IMR-90 (cell line): ENCODE results near the gene ATP1A1. TPM values are rescaled to one million over a fixed set of nuclear protein-coding genes. Genes with fewer than 3 reads are reported as not detected.

Source experiments
- ATAC-seq: fragments of 200-7000 bp; cut with Tn5 transposase; 2 replicates; pipeline ENCODE4 v1.9.1; 2020; ENCODE audit warnings: low read depth, mild to moderate bottlenecking, moderate library complexity
- BruUV-seq: library from RNA; stranded (reverse); fragments of 400-500 nt; replicated peaks from 2 replicates; lab custom pipeline; 2021; lab: Mats Ljungman, UMichigan
- CTCF ChIA-PET: fragments of 300-600 bp; formaldehyde crosslinking; extraction: SDS; loops from one replicate; lab custom pipeline; 2021; ENCODE audit warnings: antibody characterized with exemption; lab: Yijun Ruan, JAX
- POLR2A ChIA-PET: fragments of 300-600 bp; sonication (Branson Sonifier 250); formaldehyde crosslinking; loops from one replicate; lab custom pipeline; 2022; ENCODE audit warnings: antibody characterized with exemption; ENCODE audit not compliant: unreplicated experiment; lab: Charles Lee
- DNase-seq: peaks from one replicate; pipeline ENCODE4 v3.0.0; 2013
- H2AFZ ChIP-seq: replicated peaks from 2 replicates; pipeline ENCODE3; 2013; ENCODE audit warnings: low read length, mild to moderate bottlenecking; ENCODE audit not compliant: poor library complexity
- H2AK5ac ChIP-seq: 2 replicates; pipeline ENCODE4 v1.6.1; 2013; ENCODE audit warnings: low read depth, low read length, inconsistent platforms
- H2AK9ac ChIP-seq: replicated peaks from 2 replicates; pipeline ENCODE3; 2013; ENCODE audit warnings: mild to moderate bottlenecking, low read depth, low read length, moderate library complexity; ENCODE audit not compliant: poor library complexity
- H2BK120ac ChIP-seq: 2 replicates; pipeline ENCODE4 v1.6.1; 2013; ENCODE audit warnings: low read depth, low read length, inconsistent platforms
- H2BK15ac ChIP-seq: 3 replicates; pipeline ENCODE4 v1.6.1; 2013; ENCODE audit warnings: low read depth, low read length, inconsistent platforms
- H2BK20ac ChIP-seq: 2 replicates; pipeline ENCODE4 v1.6.1; 2013; ENCODE audit warnings: low read depth, mild to moderate bottlenecking, inconsistent platforms, low read length, moderate library complexity
- H2BK5ac ChIP-seq: 2 replicates; pipeline ENCODE4 v1.6.1; 2013; ENCODE audit warnings: mild to moderate bottlenecking, low read depth, low read length, inconsistent platforms; ENCODE audit not compliant: poor library complexity, severe bottlenecking
- H3K14ac ChIP-seq: replicated peaks from 2 replicates; pipeline ENCODE4 v1.6.1; 2013; ENCODE audit warnings: low read depth, low read length, inconsistent platforms
- H3K18ac ChIP-seq: 2 replicates; pipeline ENCODE4 v1.6.1; 2013; ENCODE audit warnings: low read depth, low read length, control low read depth
- H3K23ac ChIP-seq: 2 replicates; pipeline ENCODE4 v1.6.1; 2013; ENCODE audit warnings: low read depth, low read length, inconsistent platforms
- H3K27ac ChIP-seq: 2 replicates; pipeline ENCODE4 v1.5.1; 2013; ENCODE audit warnings: mild to moderate bottlenecking, control low read depth, low read length; ENCODE audit not compliant: insufficient read depth
- H3K27me3 ChIP-seq: 2 replicates; pipeline ENCODE4 v1.6.1; 2013; ENCODE audit warnings: low read length; ENCODE audit not compliant: control insufficient read depth, insufficient read depth
- H3K36me3 ChIP-seq: 2 replicates; pipeline ENCODE4 v1.6.1; 2013; ENCODE audit warnings: low read length, mixed read lengths; ENCODE audit not compliant: control insufficient read depth, insufficient read depth
- H3K4ac ChIP-seq: 2 replicates; pipeline ENCODE4 v1.6.1; 2013; ENCODE audit warnings: low read depth, low read length, inconsistent platforms
- H3K4me1 ChIP-seq: 2 replicates; pipeline ENCODE4 v1.6.1; 2013; ENCODE audit warnings: low read length, mixed read lengths; ENCODE audit not compliant: control insufficient read depth, insufficient read depth
- H3K4me2 ChIP-seq: 2 replicates; pipeline ENCODE4 v1.6.1; 2013; ENCODE audit warnings: low read depth, mild to moderate bottlenecking, control low read depth, low read length, moderate library complexity
- H3K4me3 ChIP-seq: 2 replicates; pipeline ENCODE4 v1.5.1; 2013; ENCODE audit warnings: low read depth, mild to moderate bottlenecking, control low read depth, low read length, moderate library complexity; ENCODE audit not compliant: insufficient read depth
- H3K56ac ChIP-seq: 2 replicates; pipeline ENCODE4 v1.6.1; 2013; ENCODE audit warnings: low read length, inconsistent platforms; ENCODE audit not compliant: insufficient read depth; ENCODE audit errors: extremely low read depth
- H3K79me1 ChIP-seq, 2 experiments: 2 replicates each; pipeline ENCODE4 v1.6.1; 2013; ENCODE audit warnings: low read length in 2 of 2, inconsistent platforms in 1 of 2, low read depth in 1 of 2
- H3K9ac ChIP-seq: 2 replicates; pipeline ENCODE4 v1.6.1; 2013; ENCODE audit warnings: low read depth, low read length, control low read depth
- H3K9me1 ChIP-seq: 2 replicates; pipeline ENCODE4 v1.6.1; 2013; ENCODE audit warnings: low read length, inconsistent platforms; ENCODE audit not compliant: insufficient read depth
- H3K9me3 ChIP-seq: 2 replicates; pipeline ENCODE4 v1.6.1; 2013; ENCODE audit warnings: low read length; ENCODE audit not compliant: control insufficient read depth, insufficient read depth
- H4K20me1 ChIP-seq: 2 replicates; pipeline ENCODE4 v1.6.1; 2013; ENCODE audit warnings: low read length, inconsistent platforms; ENCODE audit not compliant: insufficient read depth
- H4K5ac ChIP-seq: 2 replicates; pipeline ENCODE4 v1.6.1; 2013; ENCODE audit warnings: mild to moderate bottlenecking, low read depth, low read length, control low read depth
- H4K8ac ChIP-seq, 2 experiments: 2 replicates each; pipeline ENCODE4 v1.6.1; 2013; ENCODE audit warnings: low read depth in 2 of 2, low read length in 2 of 2, control low read depth in 1 of 2, inconsistent platforms in 1 of 2
- H4K91ac ChIP-seq: 2 replicates; pipeline ENCODE4 v1.6.1; 2013; ENCODE audit warnings: low read depth, low read length, inconsistent platforms; ENCODE audit not compliant: insufficient read depth
- FOS ChIP-seq: fragments of 150-350 bp; IDR thresholded peaks from 2 replicates; pipeline ENCODE4 v1.6.1; 2016; ENCODE audit warnings: low read depth, low read length
- MAZ ChIP-seq: IDR thresholded peaks from 2 replicates; pipeline ENCODE4 v1.6.1; 2012; ENCODE audit warnings: low read depth, mild to moderate bottlenecking, low read length, improper control_type of control experiment, moderate library complexity, borderline replicate concordance
- NFE2L2 ChIP-seq: fragments of 150-350 bp; IDR thresholded peaks from 2 replicates; pipeline ENCODE4 v1.6.1; 2016; ENCODE audit warnings: low read depth, mild to moderate bottlenecking, low read length
- RFX5 ChIP-seq: IDR thresholded peaks from 2 replicates; pipeline ENCODE4 v1.8.0; 2012; ENCODE audit warnings: low read depth, mild to moderate bottlenecking, low read length, moderate library complexity
- SMC3 ChIP-seq: fragments of 150-350 bp; IDR thresholded peaks from 2 replicates; pipeline ENCODE4 v1.6.1; 2016; ENCODE audit warnings: low read depth, mild to moderate bottlenecking, antibody characterized with exemption, low read length, moderate library complexity
- WGBS, 2 experiments: methylation state at CpG; one replicate each; pipeline versions ENCODE4 v1.1.5 to v1.1.7; 2013; ENCODE audit warnings: missing lambda C conversion rate in 2 of 2; ENCODE audit not compliant: insufficient read length in 1 of 2; ENCODE audit errors: extremely low coverage in 2 of 2; 5-methylcytosine and 5-hydroxymethylcytosine counted together
- dilution Hi-C: fragments of 300-500 bp; cut with HindIII; formaldehyde crosslinking; loops from one replicate; pipeline ENCODE4 v1.14.3; 2018; ENCODE audit warnings: low sequenced_read_pairs; ENCODE audit not compliant: unreplicated experiment
- in situ Hi-C: fragments of 300-500 bp; cut with MboI; formaldehyde crosslinking; loops from 3 replicates; pipeline ENCODE4 v1.14.3; 2019; ENCODE audit warnings: low sequenced_read_pairs, inconsistent platforms, mixed read lengths
- intact Hi-C: fragments of 100-400 bp; cut with micrococcal nuclease; formaldehyde crosslinking; loops from 2 replicates; pipeline ENCODE4 v1.10.0; 2022
- polyA plus RNA-seq, 3 experiments: library from polyadenylated mRNA; depleted of rRNA; stranded (reverse); fragments of >200 nt; gene quantifications; 2 replicates each; pipeline ENCODE4 v1.2.3, GENCODE V29; 2012; ENCODE audit warnings: low replicate concordance in 1 of 3
- total RNA-seq: library from RNA; depleted of rRNA; stranded (reverse); fragments of >200 nt; gene quantifications from 2 replicates; pipeline ENCODE4 v1.2.3, GENCODE V29; 2012

The ATP1A1 gene
- total and polyA plus RNA-seq, 2 of the 4 experiments (the other 2 are of a cell fraction), result 116 to 125 TPM

GRCh38 chr1:116387551-116387950, 14.5 kb downstream of the ATP1A1 start:
- no peak overlapping the region for H4K91ac ChIP-seq
- H3K4me3 ChIP-seq, result no peak overlapping the region
- ATAC-seq (no peak), DNase-seq (no peak)
- H3K56ac ChIP-seq, result no peak overlapping the region
- BruUV-seq, result no TSS peak
- WGBS, 2 experiments, result no CpG with 5 or more reads among the region's 6 CpGs
- no peak for TF ChIP-seq FOS
- no peak for TF ChIP-seq RFX5
- TF ChIP-seq NFE2L2, result no peak
- no peak for TF ChIP-seq SMC3
- TF ChIP-seq MAZ, result no peak
- no peak overlapping the region for H4K5ac ChIP-seq
- no peak overlapping the region for H2BK20ac ChIP-seq
- H3K27me3 ChIP-seq, result no peaks in the 10 kb centered on the region
- peaks cover 43% of the 10 kb centered on the region for H3K36me3 ChIP-seq
- H2AFZ ChIP-seq, result no peak overlapping the region
- no peak overlapping the region for H4K8ac ChIP-seq
- H3K4me1 ChIP-seq, result no peaks in the 10 kb centered on the region
- H2BK120ac ChIP-seq, result no peak overlapping the region
- peaks cover 12 to 19% of the 10 kb centered on the region in 2 experiments for H3K79me1 ChIP-seq
- H2BK15ac ChIP-seq, result no peak overlapping the region
- intact Hi-C loops (no loop called here), dilution Hi-C loops (no loop called here), in situ Hi-C loops (no loop called here)
- 0 out of 2 replicates have a peak, but pooled peaks cover 4% of the 10 kb centered on the region for H4K20me1 ChIP-seq
- no peak overlapping the region for H3K18ac ChIP-seq
- no peak overlapping the region for H3K4ac ChIP-seq
- no peak overlapping the region for H3K9ac ChIP-seq
- no peaks in the 10 kb centered on the region; the same call in 1 of the 2 replicates for H3K9me1 ChIP-seq
- no peak overlapping the region for H3K4me2 ChIP-seq
- H2BK5ac ChIP-seq, result no peak overlapping the region
- ChIA-PET POLR2A (no interaction called here), CTCF (interaction anchor here (0.6 kb wide), 1 partner anchor 948 kb away, joined by 4 read pairs; no protein-coding TSS in a partner anchor)
- no peak overlapping the region for H3K14ac ChIP-seq
- no peak overlapping the region for H3K23ac ChIP-seq
- no peaks in the 10 kb centered on the region for H3K9me3 ChIP-seq
- no peak overlapping the region for H3K27ac ChIP-seq
- H2AK5ac ChIP-seq, result no peak overlapping the region
- H2AK9ac ChIP-seq, result no peak overlapping the region
